Right kidney (tissue), 9 donors: ENCODE results near the gene RPL10.

Experiments
- DNase-seq: peaks from one replicate; pipeline ENCODE4 v3.0.0-alpha.2; 2016
- long read RNA-seq, 8 donors: transcript quantifications; one replicate each; lab custom pipeline, GENCODE V29; 2026

The RPL10 gene
- long read RNA-seq, donor 1, transcript RPL10-204 (7 exons, 2,318 nt) = minor isoform, 37 of 2,217 reads
- long read RNA-seq, donor 1, transcript RPL10-207 (7 exons, 657 nt) = minor isoform, 21 of 2,217 reads
- long read RNA-seq, donor 1, transcript RPL10-216 (5 exons, 1,369 nt) = minor isoform, 12 of 2,217 reads
- long read RNA-seq, donor 1, transcript RPL10-201 (6 exons, 2,278 nt) = major isoform, 1,591 of 2,217 reads
- long read RNA-seq, donor 1, partial matches to known transcripts = 524 of 2,217 reads
- long read RNA-seq, donor 1, other reads (novel, unspliced or antisense) = 14 of 2,217 reads
- long read RNA-seq, donor 2, transcript RPL10-207 (7 exons, 657 nt) = minor isoform, 15 of 1,206 reads
- long read RNA-seq, donor 2, transcript RPL10-204 (7 exons, 2,318 nt) = minor isoform, 18 of 1,206 reads
- long read RNA-seq, donor 2, transcript RPL10-201 (6 exons, 2,278 nt) = major isoform, 804 of 1,206 reads
- long read RNA-seq, donor 2, transcript RPL10-211 (5 exons, 802 nt) = minor isoform, 25 of 1,206 reads
- long read RNA-seq, donor 2, partial matches to known transcripts = 320 of 1,206 reads
- long read RNA-seq, donor 2, other reads (novel, unspliced or antisense) = 20 of 1,206 reads
- long read RNA-seq, donor 3, transcript RPL10-207 (7 exons, 657 nt) = minor isoform, 10 of 721 reads
- long read RNA-seq, donor 3, transcript RPL10-204 (7 exons, 2,318 nt) = minor isoform, 18 of 721 reads
- long read RNA-seq, donor 3, transcript RPL10-211 (5 exons, 802 nt) = minor isoform, 6 of 721 reads
- long read RNA-seq, donor 3, transcript RPL10-201 (6 exons, 2,278 nt) = major isoform, 481 of 721 reads
- long read RNA-seq, donor 3, partial matches to known transcripts = 206 of 721 reads
- long read RNA-seq, donor 3, other reads (novel, unspliced or antisense) = 0 of 721 reads
- long read RNA-seq, donor 4, transcript RPL10-201 (6 exons, 2,278 nt) = major isoform, 443 of 689 reads
- long read RNA-seq, donor 4, transcript RPL10-204 (7 exons, 2,318 nt) = minor isoform, 25 of 689 reads
- long read RNA-seq, donor 4, transcript RPL10-211 (5 exons, 802 nt) = minor isoform, 12 of 689 reads
- long read RNA-seq, donor 4, partial matches to known transcripts = 195 of 689 reads
- long read RNA-seq, donor 4, other reads (novel, unspliced or antisense) = 6 of 689 reads
- long read RNA-seq, donor 5, transcript RPL10-201 (6 exons, 2,278 nt) = major isoform, 1,115 of 1,655 reads
- long read RNA-seq, donor 5, transcript RPL10-204 (7 exons, 2,318 nt) = minor isoform, 28 of 1,655 reads
- long read RNA-seq, donor 5, transcript RPL10-211 (5 exons, 802 nt) = minor isoform, 22 of 1,655 reads
- long read RNA-seq, donor 5, transcript RPL10-207 (7 exons, 657 nt) = minor isoform, 22 of 1,655 reads
- long read RNA-seq, donor 5, partial matches to known transcripts = 455 of 1,655 reads
- long read RNA-seq, donor 5, other reads (novel, unspliced or antisense) = 10 of 1,655 reads
- long read RNA-seq, donor 6, transcript RPL10-214 (5 exons, 839 nt) = minor isoform, 8 of 674 reads
- long read RNA-seq, donor 6, transcript RPL10-211 (5 exons, 802 nt) = minor isoform, 18 of 674 reads
- long read RNA-seq, donor 6, transcript RPL10-201 (6 exons, 2,278 nt) = major isoform, 355 of 674 reads
- long read RNA-seq, donor 6, transcript RPL10-204 (7 exons, 2,318 nt) = minor isoform, 33 of 674 reads
- long read RNA-seq, donor 6, partial matches to known transcripts = 253 of 674 reads
- long read RNA-seq, donor 6, other reads (novel, unspliced or antisense) = 0 of 674 reads
- long read RNA-seq, donor 7, transcript RPL10-201 (6 exons, 2,278 nt) = major isoform, 1,269 of 1,874 reads
- long read RNA-seq, donor 7, transcript RPL10-204 (7 exons, 2,318 nt) = minor isoform, 42 of 1,874 reads
- long read RNA-seq, donor 7, transcript RPL10-211 (5 exons, 802 nt) = minor isoform, 27 of 1,874 reads
- long read RNA-seq, donor 7, transcript RPL10-207 (7 exons, 657 nt) = minor isoform, 16 of 1,874 reads
- long read RNA-seq, donor 7, partial matches to known transcripts = 489 of 1,874 reads
- long read RNA-seq, donor 7, other reads (novel, unspliced or antisense) = 19 of 1,874 reads
- long read RNA-seq, donor 8, transcript RPL10-207 (7 exons, 657 nt) = minor isoform, 12 of 1,098 reads
- long read RNA-seq, donor 8, transcript RPL10-204 (7 exons, 2,318 nt) = minor isoform, 36 of 1,098 reads
- long read RNA-seq, donor 8, transcript RPL10-201 (6 exons, 2,278 nt) = major isoform, 765 of 1,098 reads
- long read RNA-seq, donor 8, transcript RPL10-211 (5 exons, 802 nt) = minor isoform, 21 of 1,098 reads
- long read RNA-seq, donor 8, partial matches to known transcripts = 252 of 1,098 reads
- long read RNA-seq, donor 8, other reads (novel, unspliced or antisense) = 7 of 1,098 reads

GRCh38 chrX:154397888-154398667, at the start of gene RPL10:
Gene RPL10, plus strand, starts transcription at chrX:154398377. Its CDS starts 143 bp downstream, at chrX:154398520.
- DNase-seq = peak; percentile 84

GRCh38 chrX:154348646-154349358, 49.4 kb upstream of the RPL10 start:
- DNase-seq = no peak

GRCh38 chrX:154349359-154349935, 48.7 kb upstream of the RPL10 start:
- no peak for DNase-seq

DNA sequence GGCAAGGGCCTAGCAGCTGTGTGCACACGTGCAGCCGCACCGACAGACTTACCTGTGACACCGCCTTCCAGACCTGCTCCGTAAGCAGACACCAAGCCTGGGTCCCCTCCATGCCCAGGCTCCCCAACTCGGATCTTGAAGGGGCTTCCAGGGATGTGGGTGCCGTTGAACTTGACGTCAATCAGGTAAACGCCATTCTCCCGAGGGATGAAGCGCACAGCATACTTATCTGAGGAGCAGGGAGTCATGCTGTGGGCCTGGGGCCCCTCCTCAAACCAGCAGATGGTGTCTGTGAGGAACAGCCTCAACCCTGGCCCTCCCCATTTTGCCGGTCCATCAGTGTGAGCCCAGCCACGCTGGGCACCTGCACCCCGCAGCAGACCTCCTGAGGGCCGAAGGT, 48.2 kb upstream of the RPL10 start:
- DNase-seq = no peak

DNA sequence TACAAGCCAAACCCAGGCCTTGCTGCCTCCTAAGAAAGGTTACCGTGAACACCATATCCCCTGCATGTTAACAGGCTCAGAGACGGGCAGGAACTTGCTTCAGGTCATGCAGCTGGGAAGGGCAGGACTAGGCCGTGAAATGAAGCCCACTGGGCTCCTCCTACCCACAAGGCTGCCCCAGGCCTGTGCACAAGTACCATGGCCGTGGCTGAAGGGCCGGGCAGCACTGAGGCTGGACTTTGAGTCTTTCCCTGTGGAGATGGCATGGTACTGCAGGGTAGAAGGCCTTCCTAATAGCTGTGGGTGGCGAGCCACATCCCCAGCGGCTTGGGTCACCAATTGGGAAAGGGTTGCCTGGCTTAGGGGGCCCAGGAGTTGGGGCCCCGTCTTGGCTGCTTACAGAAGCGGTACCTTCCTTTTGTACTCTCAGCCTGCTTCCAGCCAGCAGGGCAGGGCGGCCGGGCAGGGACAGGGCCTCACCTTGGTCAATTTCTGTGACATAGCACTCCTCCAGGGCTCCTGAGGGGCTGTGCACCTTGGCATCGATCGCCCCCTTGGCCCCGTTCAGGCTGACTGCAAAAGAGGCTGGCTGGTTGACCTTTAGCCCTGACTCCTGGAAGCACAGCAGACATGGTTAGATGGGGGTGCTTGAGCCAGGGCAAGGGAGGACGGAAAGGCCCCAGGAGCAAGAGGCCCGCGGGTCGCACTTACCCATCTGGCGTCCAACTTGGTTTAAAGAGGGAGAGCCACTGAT, 47.6 kb upstream of the RPL10 start:
- DNase-seq = no peak

- no peak for DNase-seq
These were observed 46.8 kb upstream of the RPL10 start for GRCh38 chrX:154351183-154352011.

- no peak for DNase-seq
These were observed 46.2 kb upstream of the RPL10 start for GRCh38 chrX:154352012-154352401.

DNA sequence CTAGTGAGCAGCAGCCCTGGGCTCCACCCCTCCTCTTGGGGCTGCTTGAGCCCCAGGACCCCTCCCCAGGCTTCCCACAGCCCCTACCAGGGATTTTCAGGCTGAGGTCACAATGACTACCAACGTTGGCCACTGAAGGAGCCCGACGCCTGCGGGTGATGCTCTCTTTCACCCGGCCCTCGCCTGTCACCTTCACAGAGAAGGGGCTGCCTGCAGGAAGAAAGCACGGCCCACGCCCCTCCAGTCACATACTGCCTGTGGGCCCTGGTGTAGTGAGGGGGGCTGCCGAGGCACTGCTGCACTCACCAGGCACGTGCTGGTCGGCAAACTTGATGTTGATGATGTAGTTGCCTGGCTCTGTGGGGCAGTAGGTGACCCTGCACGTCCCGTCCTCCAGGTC, 45.7 kb upstream of the RPL10 start:
- no peak for DNase-seq

GRCh38 chrX:154353172-154353843, 44.9 kb upstream of the RPL10 start:
- DNase-seq = no peak

- DNase-seq = no peak
These were observed 44.2 kb upstream of the RPL10 start for GRCh38 chrX:154354013-154354412.

DNA sequence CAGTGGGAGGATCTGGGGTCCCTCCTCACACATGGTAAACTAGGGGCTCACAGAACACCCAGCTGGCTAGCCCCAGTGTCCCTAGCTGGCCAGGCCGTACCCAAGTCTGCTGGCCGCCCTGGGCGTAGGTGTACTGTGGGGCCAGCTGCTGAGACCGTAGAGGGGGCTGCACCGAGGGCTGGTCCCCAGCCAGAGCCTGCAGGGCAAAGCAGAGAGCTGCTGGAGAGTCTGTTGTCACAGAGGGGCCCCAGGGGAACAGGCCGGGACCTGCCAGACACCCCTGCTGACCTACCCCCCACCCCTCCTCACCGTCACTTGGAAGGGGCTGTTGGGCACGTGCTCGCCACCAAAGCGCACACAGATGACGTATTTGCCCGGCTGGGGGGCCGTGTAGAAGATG, 43.7 kb upstream of the RPL10 start:
- DNase-seq = no peak

DNA sequence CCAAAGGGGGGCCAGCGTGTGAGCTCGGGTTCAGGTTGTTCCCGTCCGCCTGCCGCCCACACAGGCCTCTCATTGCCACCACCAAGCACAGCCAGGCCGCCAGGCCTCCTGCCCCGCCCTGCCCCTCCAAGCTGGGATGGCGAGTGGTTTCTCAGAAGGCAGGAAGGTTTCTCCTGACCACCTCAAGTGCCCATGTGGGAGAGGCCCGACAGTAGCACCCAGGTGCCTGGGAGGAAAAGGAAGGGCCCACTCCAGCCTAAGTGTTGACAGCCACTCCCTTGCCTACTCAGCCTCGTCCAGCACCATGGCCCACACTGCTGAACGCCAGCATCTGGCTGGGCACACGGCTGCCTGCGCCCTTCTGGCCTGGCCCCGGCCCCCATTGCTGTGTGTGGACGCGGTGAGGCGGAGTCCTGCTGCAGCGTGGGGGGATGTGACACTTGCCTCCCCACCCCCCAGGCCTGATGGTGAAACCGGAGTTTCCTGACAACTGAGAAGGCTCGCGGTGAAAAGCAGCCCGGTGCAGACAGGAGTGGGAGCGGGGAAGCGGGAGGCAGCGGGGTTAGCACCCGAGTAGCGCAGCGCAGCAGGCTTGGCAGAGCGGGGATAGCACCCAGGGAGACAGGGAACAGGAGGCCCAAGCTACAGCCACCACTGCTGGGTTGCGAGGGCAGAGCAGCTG, 42.9 kb upstream of the RPL10 start:
- DNase-seq = no peak

- no peak for DNase-seq
These were observed 42.4 kb upstream of the RPL10 start for GRCh38 chrX:154355776-154356140.

DNA sequence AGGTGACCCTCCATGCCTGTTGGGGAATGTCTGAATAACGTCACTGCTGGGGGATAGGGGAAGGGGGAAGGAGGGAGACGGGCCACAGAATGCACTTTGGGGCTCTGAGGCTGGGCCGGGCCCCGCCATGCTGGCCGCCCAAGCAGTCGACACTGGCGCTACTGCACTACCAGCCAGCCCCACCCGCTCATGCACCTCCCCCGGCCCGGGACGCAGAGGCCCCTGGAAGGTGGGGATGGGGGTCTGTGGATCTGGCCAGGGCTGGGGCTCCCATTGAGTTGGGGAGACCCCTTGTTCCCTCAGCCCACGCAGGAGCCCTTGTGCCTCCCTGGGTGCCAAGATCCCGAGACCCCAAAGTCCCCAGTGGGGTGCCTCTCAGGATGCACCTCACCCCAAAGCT, 41.6 kb upstream of the RPL10 start:
- no peak for DNase-seq

DNA sequence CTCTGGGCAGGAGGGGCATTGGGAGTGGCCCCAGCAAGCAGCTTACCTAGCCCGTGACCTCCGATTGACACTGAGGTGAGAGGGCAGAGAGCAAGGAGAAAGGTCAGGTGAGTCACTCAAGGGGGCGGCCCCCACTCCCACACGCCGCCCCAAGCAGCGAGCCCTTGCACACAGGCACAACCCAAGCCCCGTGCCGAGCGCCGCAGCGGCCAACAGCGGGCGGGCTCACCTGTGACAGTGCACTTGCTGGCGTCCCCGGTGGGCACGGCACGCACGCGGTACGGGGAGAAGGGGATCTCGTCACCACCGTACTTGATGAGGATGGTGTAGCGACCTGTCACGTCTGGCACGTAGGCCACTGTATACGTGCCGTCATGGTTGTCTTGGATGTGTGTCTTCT, 41.0 kb upstream of the RPL10 start:
- no peak for DNase-seq
